ENCODE measurements around the gene ANKRD31.

The ANKRD31 gene

DNA sequence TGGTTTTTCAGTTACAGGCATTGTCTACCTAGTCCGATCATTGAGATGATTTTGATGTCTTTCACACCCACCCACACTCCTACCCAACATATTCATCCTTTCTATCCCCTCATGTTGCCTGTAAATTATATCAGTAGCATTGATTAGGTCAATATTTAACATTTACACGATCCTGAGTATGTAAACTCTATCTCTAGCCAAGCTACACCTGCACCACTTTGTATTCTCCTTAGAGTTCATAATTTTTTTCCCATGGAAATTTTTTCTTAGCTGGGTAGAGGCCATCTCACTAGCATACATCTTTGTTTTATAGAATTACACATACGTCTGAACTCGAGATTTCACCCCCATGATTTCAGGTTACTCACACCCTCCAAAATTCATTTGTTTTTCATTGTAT is 214.9 kb downstream of the ANKRD31 start:
- no peak for TF ChIP-seq EZH2phosphoT487 (IDR thresholded peaks at IDR 0.05; ENCODE audit: borderline replicate concordance)
- TF ChIP-seq, protein P1, sequence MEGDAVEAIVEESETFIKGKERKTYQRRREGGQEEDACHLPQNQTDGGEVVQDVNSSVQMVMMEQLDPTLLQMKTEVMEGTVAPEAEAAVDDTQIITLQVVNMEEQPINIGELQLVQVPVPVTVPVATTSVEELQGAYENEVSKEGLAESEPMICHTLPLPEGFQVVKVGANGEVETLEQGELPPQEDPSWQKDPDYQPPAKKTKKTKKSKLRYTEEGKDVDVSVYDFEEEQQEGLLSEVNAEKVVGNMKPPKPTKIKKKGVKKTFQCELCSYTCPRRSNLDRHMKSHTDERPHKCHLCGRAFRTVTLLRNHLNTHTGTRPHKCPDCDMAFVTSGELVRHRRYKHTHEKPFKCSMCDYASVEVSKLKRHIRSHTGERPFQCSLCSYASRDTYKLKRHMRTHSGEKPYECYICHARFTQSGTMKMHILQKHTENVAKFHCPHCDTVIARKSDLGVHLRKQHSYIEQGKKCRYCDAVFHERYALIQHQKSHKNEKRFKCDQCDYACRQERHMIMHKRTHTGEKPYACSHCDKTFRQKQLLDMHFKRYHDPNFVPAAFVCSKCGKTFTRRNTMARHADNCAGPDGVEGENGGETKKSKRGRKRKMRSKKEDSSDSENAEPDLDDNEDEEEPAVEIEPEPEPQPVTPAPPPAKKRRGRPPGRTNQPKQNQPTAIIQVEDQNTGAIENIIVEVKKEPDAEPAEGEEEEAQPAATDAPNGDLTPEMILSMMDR (conservative IDR thresholded peaks at IDR 0.05; ENCODE audit: low read length): no peak
- Histone ChIP-seq H3K27me3 (ENCODE audit: insufficient read depth, low read length, poor library complexity, severe bottlenecking) (no peaks in the 10 kb centered on the region), H3K4me1 (ENCODE audit: insufficient read depth, low read length, poor library complexity, severe bottlenecking) (peaks cover 49% of the 10 kb centered on the region), H3F3A (ENCODE audit: low read depth) (no peaks in the 10 kb centered on the region), H4K20me1 (ENCODE audit: insufficient read depth, low read length, poor library complexity, severe bottlenecking) (no peaks in the 10 kb centered on the region), H3K9me3 (ENCODE audit: insufficient read depth, low read depth, low read length) (no peaks in the 10 kb centered on the region), H3K4me3 (ENCODE audit: low read length, poor library complexity, severe bottlenecking) (no peak overlapping the region), H2AFZ (ENCODE audit: low read length) (no peak overlapping the region), H3K9me2 (replicated peaks; ENCODE audit: low read depth, low read length) (no peaks in the 10 kb centered on the region), H3K9ac (ENCODE audit: low read depth, low read length, poor library complexity, severe bottlenecking) (no peak overlapping the region), H3K36me3 (ENCODE audit: insufficient read depth, low read length) (no peaks in the 10 kb centered on the region), H3K79me2 (ENCODE audit: insufficient read depth, low read length) (no peaks in the 10 kb centered on the region), H3K4me2 (ENCODE audit: low read depth, low read length, poor library complexity, severe bottlenecking) (no peak overlapping the region)

GRCh38 chr5:75021219-75021618 is 215.5 kb downstream of the ANKRD31 start:
- H3K9me3 ChIP-seq (ENCODE audit: insufficient read depth, low read depth, low read length): no peaks in the 10 kb centered on the region
- no peaks in the 10 kb centered on the region for H3K79me2 ChIP-seq (ENCODE audit: insufficient read depth, low read length)
- TF ChIP-seq, protein P1 (conservative IDR thresholded peaks at IDR 0.05; ENCODE audit: low read length): no peak
- no peak for TF ChIP-seq EZH2phosphoT487 (IDR thresholded peaks at IDR 0.05; ENCODE audit: borderline replicate concordance)
- no peak overlapping the region for H3K4me2 ChIP-seq (ENCODE audit: low read depth, low read length, poor library complexity, severe bottlenecking)
- H3K9me2 ChIP-seq (replicated peaks; ENCODE audit: low read depth, low read length): no peaks in the 10 kb centered on the region
- H3K27me3 ChIP-seq (ENCODE audit: insufficient read depth, low read length, poor library complexity, severe bottlenecking): no peaks in the 10 kb centered on the region
- peak overlapping the region; percentile 44 for H2AFZ ChIP-seq (ENCODE audit: low read length)
- H4K20me1 ChIP-seq (ENCODE audit: insufficient read depth, low read length, poor library complexity, severe bottlenecking): no peaks in the 10 kb centered on the region
- H3F3A ChIP-seq (ENCODE audit: low read depth): no peaks in the 10 kb centered on the region; the same call in 1 of the 2 replicates
- no peak overlapping the region for H3K4me3 ChIP-seq (ENCODE audit: low read length, poor library complexity, severe bottlenecking)
- H3K9ac ChIP-seq (ENCODE audit: low read depth, low read length, poor library complexity, severe bottlenecking): no peak overlapping the region
- H3K36me3 ChIP-seq (ENCODE audit: insufficient read depth, low read length): no peaks in the 10 kb centered on the region
- H3K4me1 ChIP-seq (ENCODE audit: insufficient read depth, low read length, poor library complexity, severe bottlenecking): peaks cover 49% of the 10 kb centered on the region

GRCh38 chr5:75020016-75020656 is 216.5 kb downstream of the ANKRD31 start:
- Histone ChIP-seq H3K27me3 (ENCODE audit: insufficient read depth, low read length, poor library complexity, severe bottlenecking) (no peaks in the 10 kb centered on the region), H3K9me2 (replicated peaks; ENCODE audit: low read depth, low read length) (no peaks in the 10 kb centered on the region), H3K4me3 (ENCODE audit: low read length, poor library complexity, severe bottlenecking) (no peak overlapping the region), H3K79me2 (ENCODE audit: insufficient read depth, low read length) (no peaks in the 10 kb centered on the region), H4K20me1 (ENCODE audit: insufficient read depth, low read length, poor library complexity, severe bottlenecking) (no peaks in the 10 kb centered on the region), H3K36me3 (ENCODE audit: insufficient read depth, low read length) (no peaks in the 10 kb centered on the region), H3K4me1 (ENCODE audit: insufficient read depth, low read length, poor library complexity, severe bottlenecking) (peaks cover 49% of the 10 kb centered on the region), H3K9ac (ENCODE audit: low read depth, low read length, poor library complexity, severe bottlenecking) (no peak overlapping the region), H3F3A (ENCODE audit: low read depth) (no peaks in the 10 kb centered on the region; the same call in 1 of the 2 replicates), H2AFZ (ENCODE audit: low read length) (no peak overlapping the region), H3K9me3 (ENCODE audit: insufficient read depth, low read depth, low read length) (no peaks in the 10 kb centered on the region), H3K4me2 (ENCODE audit: low read depth, low read length, poor library complexity, severe bottlenecking) (no peak overlapping the region)
- TF ChIP-seq, protein P1 (conservative IDR thresholded peaks at IDR 0.05; ENCODE audit: low read length): no peak
- no peak for TF ChIP-seq EZH2phosphoT487 (IDR thresholded peaks at IDR 0.05; ENCODE audit: borderline replicate concordance)
